MCF 10A (cell line): ENCODE results near the gene COL23A1. TPM values are rescaled to one million over a fixed set of nuclear protein-coding genes. Genes with fewer than 3 reads are reported as not detected.
"Not testable (repeated sequence)": the region's sequence is repeated elsewhere in the genome, so short reads cannot be mapped to it uniquely, and the experiment has no call there.

Experiments
- BruUV-seq: library from RNA; stranded (reverse); fragments of 400-500 nt; replicated peaks from 2 replicates; lab custom pipeline; 2021; lab: Mats Ljungman, UMichigan
- CTCF ChIA-PET: fragments of 300-600 bp; sonication (Branson Sonifier 250); formaldehyde crosslinking; extraction: SDS; loops from one replicate; lab custom pipeline; 2021; ENCODE audit warnings: antibody characterized with exemption, inconsistent platforms; lab: Yijun Ruan, JAX
- POLR2A ChIA-PET: fragments of 300-600, 350-650 bp; sonication (Branson Sonifier 250); formaldehyde crosslinking; extraction: SDS; loops from one replicate; lab custom pipeline; 2020; ENCODE audit warnings: antibody characterized with exemption, inconsistent platforms; lab: Yijun Ruan, JAX
- DNase-seq: peaks from one replicate; pipeline ENCODE4 v3.0.0-alpha.2; 2018; ENCODE audit not compliant: unreplicated experiment
- H3K27ac Mint-ChIP-seq: one replicate; pipeline ENCODE4 v1.8.0; 2022; ENCODE audit warnings: mild to moderate bottlenecking, low read depth, mixed read lengths; ENCODE audit not compliant: unreplicated experiment
- H3K27me3 Mint-ChIP-seq: one replicate; pipeline ENCODE4 v1.8.0; 2022; ENCODE audit warnings: mixed read lengths; ENCODE audit not compliant: insufficient read depth, unreplicated experiment
- H3K36me3 Mint-ChIP-seq: one replicate; pipeline ENCODE4 v1.8.0; 2022; ENCODE audit warnings: mild to moderate bottlenecking, moderate library complexity, mixed read lengths; ENCODE audit not compliant: insufficient read depth, unreplicated experiment
- H3K4me1 Mint-ChIP-seq: one replicate; pipeline ENCODE4 v1.8.0; 2022; ENCODE audit warnings: mixed read lengths; ENCODE audit not compliant: insufficient read depth, unreplicated experiment
- H3K4me3 Mint-ChIP-seq: one replicate; pipeline ENCODE4 v1.8.0; 2022; ENCODE audit warnings: mild to moderate bottlenecking, moderate library complexity, mixed read lengths; ENCODE audit not compliant: unreplicated experiment
- H3K9me3 Mint-ChIP-seq: one replicate; pipeline ENCODE4 v1.8.0; 2022; ENCODE audit warnings: mixed read lengths; ENCODE audit not compliant: unreplicated experiment
- CTCF ChIP-seq: fragments of 200-600 bp; IDR thresholded peaks from one replicate; pipeline ENCODE4 v1.8.0; 2022; ENCODE audit warnings: antibody characterized with exemption, mild to moderate bottlenecking; ENCODE audit not compliant: unreplicated experiment
- intact Hi-C: fragments of 100-400 bp; cut with micrococcal nuclease; formaldehyde crosslinking; loops from 2 replicates; pipeline ENCODE4 v1.14.1; 2022
- total RNA-seq: library from RNA; stranded (reverse); gene quantifications from 2 replicates; pipeline ENCODE4 v1.2.3, GENCODE V29; 2022

COL23A1 gene
- total RNA-seq, 1 experiment from 2014 or later, result not detected

- H3K4me1 Mint-ChIP-seq, result no peaks in the 10 kb centered on the region
- intact Hi-C loops, result no loop called here
- DNase-seq, result no peak
- H3K4me3 Mint-ChIP-seq, result no peak overlapping the region
- peaks cover 6% of the 10 kb centered on the region for H3K36me3 Mint-ChIP-seq
- ChIA-PET POLR2A (interaction anchor here (0.8 to 1.1 kb wide), 2 partner anchors 17 to 960 kb away, joined by 3 to 4 read pairs; no protein-coding TSS in a partner anchor), CTCF (interaction anchor here (0.7 to 1.3 kb wide), 4 partner anchors 8 to 247 kb away, joined by 3 to 5 read pairs (median 4); no protein-coding TSS in a partner anchor)
- no peak for TF ChIP-seq CTCF
- H3K27me3 Mint-ChIP-seq, result peaks cover 46% of the 10 kb centered on the region
- H3K27ac Mint-ChIP-seq, result no peak overlapping the region
- no peaks in the 10 kb centered on the region for H3K9me3 Mint-ChIP-seq
- BruUV-seq, result no TSS peak
Observed at GRCh38 chr5:178304761-178305645, 285.2 kb downstream of the COL23A1 start.

GRCh38 chr5:178304016-178304415 lies 286.2 kb downstream of the COL23A1 start:
- TF ChIP-seq CTCF, result no peak
- intact Hi-C loops, result no loop called here
- Mint-ChIP-seq H3K9me3 (no peaks in the 10 kb centered on the region), H3K27me3 (peaks cover 51% of the 10 kb centered on the region), H3K4me3 (no peak overlapping the region), H3K4me1 (no peaks in the 10 kb centered on the region), H3K36me3 (peaks cover 6% of the 10 kb centered on the region), H3K27ac (no peak overlapping the region)
- DNase-seq, result no peak
- ChIA-PET POLR2A (interaction anchor here (0.6 to 1.2 kb wide), 3 partner anchors 16 to 27 kb away, joined by 3 to 4 read pairs (median 4); no protein-coding TSS in a partner anchor), CTCF (interaction anchor here (0.6 to 2.4 kb wide), 5 partner anchors 14 to 248 kb away, joined by 3 to 7 read pairs (median 3); no protein-coding TSS in a partner anchor)
- no TSS peak for BruUV-seq

- intact Hi-C loops, H3K36me3 Mint-ChIP-seq, H3K9me3 Mint-ChIP-seq, DNase-seq, H3K4me1 Mint-ChIP-seq, BruUV-seq, H3K4me3 Mint-ChIP-seq, H3K27ac Mint-ChIP-seq: not testable (repeated sequence)
- peaks cover 58% of the 10 kb centered on the region for H3K27me3 Mint-ChIP-seq
- ChIA-PET POLR2A (interaction anchor here (0.9 kb wide), 1 partner anchor 13 kb away, joined by 3 read pairs; no protein-coding TSS in a partner anchor), CTCF (interaction anchor here (0.7 to 2.4 kb wide), 5 partner anchors 10 to 38 kb away, joined by 3 to 7 read pairs (median 3); no protein-coding TSS in a partner anchor)
Observed at GRCh38 chr5:178302321-178302720, 287.9 kb downstream of the COL23A1 start.

- no peak for TF ChIP-seq CTCF
- Mint-ChIP-seq H3K4me1 (no peaks in the 10 kb centered on the region), H3K4me3 (no peak overlapping the region), H3K36me3 (peaks cover 6% of the 10 kb centered on the region), H3K27me3 (peaks cover 58% of the 10 kb centered on the region), H3K9me3 (no peaks in the 10 kb centered on the region), H3K27ac (no peak overlapping the region)
- BruUV-seq, result no TSS peak
- intact Hi-C loops, result no loop called here
- no peak for DNase-seq
- ChIA-PET CTCF (interaction anchor here (0.7 kb wide), 1 partner anchor 11 kb away, joined by 4 read pairs; no protein-coding TSS in a partner anchor), POLR2A (interaction anchor here (0.6 to 0.7 kb wide), 2 partner anchors 17 to 37 kb away, joined by 3 read pairs; no protein-coding TSS in a partner anchor)
Observed at GRCh38 chr5:178301641-178302040, 288.6 kb downstream of the COL23A1 start.
